AG09319 (cell line): ENCODE measurements around the gene GRID1.

Experiments
- DNase-seq: peaks from one replicate; pipeline ENCODE4 v3.0.0-alpha.2; 2010; ENCODE audit warnings: low read depth; ENCODE audit errors: extremely low read depth
- CTCF ChIP-seq: IDR thresholded peaks from 2 replicates; pipeline ENCODE4 v1.5.1; 2011; ENCODE audit warnings: low read depth, mild to moderate bottlenecking, inconsistent platforms, low read length, moderate library complexity

GRID1 gene

DNA sequence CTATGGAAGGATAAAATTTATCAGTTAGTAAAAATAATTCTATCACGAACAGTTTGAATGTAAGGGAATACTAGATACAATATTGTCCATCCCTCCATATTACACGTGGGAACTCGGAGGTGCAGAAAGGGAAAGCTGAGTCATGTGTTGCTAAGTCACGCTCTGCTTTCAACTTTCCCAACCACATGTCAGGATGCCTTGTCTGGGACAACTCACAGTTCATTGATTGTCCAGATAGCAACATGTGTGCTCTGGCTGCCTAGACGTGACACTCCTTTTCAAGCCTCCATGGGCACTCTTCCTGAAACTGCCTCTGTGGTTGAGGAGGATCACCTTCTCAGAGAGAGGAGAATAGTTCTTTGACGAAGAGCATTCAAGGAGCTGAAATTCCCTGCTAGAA lies 808.1 kb downstream of the GRID1 start:
- DNase-seq, result no peak

GRCh38 chr10:85557706-85558105 lies 808.9 kb downstream of the GRID1 start:
- TF ChIP-seq CTCF, result no peak
- DNase-seq, result no peak

More for the DNA sequence above, 808.1 kb downstream of the GRID1 start:
- TF ChIP-seq CTCF, result no peak

DNA sequence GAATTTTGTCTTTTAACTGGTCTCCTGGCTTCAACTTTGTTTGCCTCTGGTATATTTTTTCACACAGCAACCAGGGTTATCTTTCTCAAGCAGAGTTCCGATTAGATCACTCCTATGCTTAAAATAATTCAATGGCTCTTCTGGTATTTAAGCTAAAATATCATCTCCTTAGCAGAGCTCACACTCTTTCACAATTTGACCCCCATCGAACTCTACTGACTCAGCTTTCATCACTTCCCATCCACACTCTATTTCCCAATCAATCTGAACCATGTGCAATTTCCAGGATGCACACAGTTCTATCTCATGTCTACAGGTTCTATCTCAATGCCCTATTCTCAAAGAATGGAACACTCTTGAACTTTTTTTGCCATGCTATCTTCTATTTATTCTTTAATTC lies 809.5 kb downstream of the GRID1 start:
- no peak for TF ChIP-seq CTCF
- DNase-seq, result no peak
